IMR-90 (cell line): ENCODE data around the gene PSMA3. TPM values are rescaled to one million over a fixed set of nuclear protein-coding genes. Genes with fewer than 3 reads are reported as not detected.

Experiments used
- ATAC-seq: fragments of 200-7000 bp; cut with Tn5 transposase; 2 replicates; pipeline ENCODE4 v1.9.1; 2020; ENCODE audit warnings: low read depth, mild to moderate bottlenecking, moderate library complexity
- BruUV-seq: library from RNA; stranded (reverse); fragments of 400-500 nt; replicated peaks from 2 replicates; lab custom pipeline; 2021; lab: Mats Ljungman, UMichigan
- CTCF ChIA-PET: fragments of 300-600 bp; formaldehyde crosslinking; extraction: SDS; loops from one replicate; lab custom pipeline; 2021; ENCODE audit warnings: antibody characterized with exemption; lab: Yijun Ruan, JAX
- POLR2A ChIA-PET: fragments of 300-600 bp; sonication (Branson Sonifier 250); formaldehyde crosslinking; loops from one replicate; lab custom pipeline; 2022; ENCODE audit warnings: antibody characterized with exemption; ENCODE audit not compliant: unreplicated experiment; lab: Charles Lee
- DNase-seq: peaks from one replicate; pipeline ENCODE4 v3.0.0; 2013
- H2AFZ ChIP-seq: replicated peaks from 2 replicates; pipeline ENCODE3; 2013; ENCODE audit warnings: low read length, mild to moderate bottlenecking; ENCODE audit not compliant: poor library complexity
- H2AK5ac ChIP-seq: 2 replicates; pipeline ENCODE4 v1.6.1; 2013; ENCODE audit warnings: low read depth, low read length, inconsistent platforms
- H2AK9ac ChIP-seq: replicated peaks from 2 replicates; pipeline ENCODE3; 2013; ENCODE audit warnings: mild to moderate bottlenecking, low read depth, low read length, moderate library complexity; ENCODE audit not compliant: poor library complexity
- H2BK120ac ChIP-seq: 2 replicates; pipeline ENCODE4 v1.6.1; 2013; ENCODE audit warnings: low read depth, low read length, inconsistent platforms
- H2BK15ac ChIP-seq: 3 replicates; pipeline ENCODE4 v1.6.1; 2013; ENCODE audit warnings: low read depth, low read length, inconsistent platforms
- H2BK20ac ChIP-seq: 2 replicates; pipeline ENCODE4 v1.6.1; 2013; ENCODE audit warnings: low read depth, mild to moderate bottlenecking, inconsistent platforms, low read length, moderate library complexity
- H2BK5ac ChIP-seq: 2 replicates; pipeline ENCODE4 v1.6.1; 2013; ENCODE audit warnings: mild to moderate bottlenecking, low read depth, low read length, inconsistent platforms; ENCODE audit not compliant: poor library complexity, severe bottlenecking
- H3K14ac ChIP-seq: replicated peaks from 2 replicates; pipeline ENCODE4 v1.6.1; 2013; ENCODE audit warnings: low read depth, low read length, inconsistent platforms
- H3K18ac ChIP-seq: 2 replicates; pipeline ENCODE4 v1.6.1; 2013; ENCODE audit warnings: low read depth, low read length, control low read depth
- H3K23ac ChIP-seq: 2 replicates; pipeline ENCODE4 v1.6.1; 2013; ENCODE audit warnings: low read depth, low read length, inconsistent platforms
- H3K27ac ChIP-seq: 2 replicates; pipeline ENCODE4 v1.5.1; 2013; ENCODE audit warnings: mild to moderate bottlenecking, control low read depth, low read length; ENCODE audit not compliant: insufficient read depth
- H3K27me3 ChIP-seq: 2 replicates; pipeline ENCODE4 v1.6.1; 2013; ENCODE audit warnings: low read length; ENCODE audit not compliant: control insufficient read depth, insufficient read depth
- H3K36me3 ChIP-seq: 2 replicates; pipeline ENCODE4 v1.6.1; 2013; ENCODE audit warnings: low read length, mixed read lengths; ENCODE audit not compliant: control insufficient read depth, insufficient read depth
- H3K4ac ChIP-seq: 2 replicates; pipeline ENCODE4 v1.6.1; 2013; ENCODE audit warnings: low read depth, low read length, inconsistent platforms
- H3K4me1 ChIP-seq: 2 replicates; pipeline ENCODE4 v1.6.1; 2013; ENCODE audit warnings: low read length, mixed read lengths; ENCODE audit not compliant: control insufficient read depth, insufficient read depth
- H3K4me2 ChIP-seq: 2 replicates; pipeline ENCODE4 v1.6.1; 2013; ENCODE audit warnings: low read depth, mild to moderate bottlenecking, control low read depth, low read length, moderate library complexity
- H3K4me3 ChIP-seq: 2 replicates; pipeline ENCODE4 v1.5.1; 2013; ENCODE audit warnings: low read depth, mild to moderate bottlenecking, control low read depth, low read length, moderate library complexity; ENCODE audit not compliant: insufficient read depth
- H3K56ac ChIP-seq: 2 replicates; pipeline ENCODE4 v1.6.1; 2013; ENCODE audit warnings: low read length, inconsistent platforms; ENCODE audit not compliant: insufficient read depth; ENCODE audit errors: extremely low read depth
- H3K79me1 ChIP-seq, 2 experiments: 2 replicates each; pipeline ENCODE4 v1.6.1; 2013; ENCODE audit warnings: low read length in 2 of 2, inconsistent platforms in 1 of 2, low read depth in 1 of 2
- H3K9ac ChIP-seq: 2 replicates; pipeline ENCODE4 v1.6.1; 2013; ENCODE audit warnings: low read depth, low read length, control low read depth
- H3K9me1 ChIP-seq: 2 replicates; pipeline ENCODE4 v1.6.1; 2013; ENCODE audit warnings: low read length, inconsistent platforms; ENCODE audit not compliant: insufficient read depth
- H3K9me3 ChIP-seq: 2 replicates; pipeline ENCODE4 v1.6.1; 2013; ENCODE audit warnings: low read length; ENCODE audit not compliant: control insufficient read depth, insufficient read depth
- H4K20me1 ChIP-seq: 2 replicates; pipeline ENCODE4 v1.6.1; 2013; ENCODE audit warnings: low read length, inconsistent platforms; ENCODE audit not compliant: insufficient read depth
- H4K5ac ChIP-seq: 2 replicates; pipeline ENCODE4 v1.6.1; 2013; ENCODE audit warnings: mild to moderate bottlenecking, low read depth, low read length, control low read depth
- H4K8ac ChIP-seq, 2 experiments: 2 replicates each; pipeline ENCODE4 v1.6.1; 2013; ENCODE audit warnings: low read depth in 2 of 2, low read length in 2 of 2, control low read depth in 1 of 2, inconsistent platforms in 1 of 2
- H4K91ac ChIP-seq: 2 replicates; pipeline ENCODE4 v1.6.1; 2013; ENCODE audit warnings: low read depth, low read length, inconsistent platforms; ENCODE audit not compliant: insufficient read depth
- CEBPB ChIP-seq: IDR thresholded peaks from 2 replicates; pipeline ENCODE4 v1.6.1; 2012; ENCODE audit warnings: low read depth, low read length, improper control_type of control experiment
- FOS ChIP-seq: fragments of 150-350 bp; IDR thresholded peaks from 2 replicates; pipeline ENCODE4 v1.6.1; 2016; ENCODE audit warnings: low read depth, low read length
- MAFK ChIP-seq: IDR thresholded peaks from 2 replicates; pipeline ENCODE4 v1.6.1; 2012; ENCODE audit warnings: low read depth, low read length, improper control_type of control experiment
- POLR2A ChIP-seq: IDR thresholded peaks from 2 replicates; pipeline ENCODE4 v1.6.1; 2012; ENCODE audit warnings: mild to moderate bottlenecking, low read depth, low read length
- RFX5 ChIP-seq: IDR thresholded peaks from 2 replicates; pipeline ENCODE4 v1.8.0; 2012; ENCODE audit warnings: low read depth, mild to moderate bottlenecking, low read length, moderate library complexity
- WGBS, 2 experiments: methylation state at CpG; one replicate each; pipeline versions ENCODE4 v1.1.5 to v1.1.7; 2013; ENCODE audit warnings: missing lambda C conversion rate in 2 of 2; ENCODE audit not compliant: insufficient read length in 1 of 2; ENCODE audit errors: extremely low coverage in 2 of 2; 5-methylcytosine and 5-hydroxymethylcytosine counted together
- dilution Hi-C: fragments of 300-500 bp; cut with HindIII; formaldehyde crosslinking; loops from one replicate; pipeline ENCODE4 v1.14.3; 2018; ENCODE audit warnings: low sequenced_read_pairs; ENCODE audit not compliant: unreplicated experiment
- in situ Hi-C: fragments of 300-500 bp; cut with MboI; formaldehyde crosslinking; loops from 3 replicates; pipeline ENCODE4 v1.14.3; 2019; ENCODE audit warnings: low sequenced_read_pairs, inconsistent platforms, mixed read lengths
- intact Hi-C: fragments of 100-400 bp; cut with micrococcal nuclease; formaldehyde crosslinking; loops from 2 replicates; pipeline ENCODE4 v1.10.0; 2022
- polyA plus RNA-seq, 3 experiments: library from polyadenylated mRNA; depleted of rRNA; stranded (reverse); fragments of >200 nt; gene quantifications; 2 replicates each; pipeline ENCODE4 v1.2.3, GENCODE V29; 2012; ENCODE audit warnings: low replicate concordance in 1 of 3
- total RNA-seq: library from RNA; depleted of rRNA; stranded (reverse); fragments of >200 nt; gene quantifications from 2 replicates; pipeline ENCODE4 v1.2.3, GENCODE V29; 2012
- TF ChIP-seq, protein P1 (sequence below): fragments of 150-350 bp; IDR thresholded peaks from 2 replicates; pipeline ENCODE4 v1.6.1; 2017; ENCODE audit warnings: mild to moderate bottlenecking, antibody characterized with exemption, low read length, low read depth

Gene PSMA3
- total and polyA plus RNA-seq, 2 of the 4 experiments (the other 2 are of a cell fraction): 74.9 to 231 TPM

- no peak overlapping the region for H3K4me3 ChIP-seq
- no peaks in the 10 kb centered on the region for H3K9me3 ChIP-seq
- H2AK9ac ChIP-seq: no peak overlapping the region
- intact Hi-C loops: loop anchor here (10.0 kb wide), 1 partner anchor 1279 kb away; no protein-coding TSS in a partner anchor
- H3K9ac ChIP-seq: no peak overlapping the region
- ChIA-PET CTCF (interaction anchor here (1.0 kb wide), 1 partner anchor 107 kb away, joined by 3 read pairs; no protein-coding TSS in a partner anchor), POLR2A (no interaction called here)
- H3K27ac ChIP-seq: no peak overlapping the region
- no peak for TF ChIP-seq RFX5
- TF ChIP-seq CEBPB: no peak
- no peak for TF ChIP-seq MAFK
- no peak for TF ChIP-seq POLR2A
- TF ChIP-seq, protein P1, sequence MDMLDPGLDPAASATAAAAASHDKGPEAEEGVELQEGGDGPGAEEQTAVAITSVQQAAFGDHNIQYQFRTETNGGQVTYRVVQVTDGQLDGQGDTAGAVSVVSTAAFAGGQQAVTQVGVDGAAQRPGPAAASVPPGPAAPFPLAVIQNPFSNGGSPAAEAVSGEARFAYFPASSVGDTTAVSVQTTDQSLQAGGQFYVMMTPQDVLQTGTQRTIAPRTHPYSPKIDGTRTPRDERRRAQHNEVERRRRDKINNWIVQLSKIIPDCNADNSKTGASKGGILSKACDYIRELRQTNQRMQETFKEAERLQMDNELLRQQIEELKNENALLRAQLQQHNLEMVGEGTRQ: no peak
- TF ChIP-seq FOS: no peak
- no peaks in the 10 kb centered on the region for H4K20me1 ChIP-seq
- dilution Hi-C loops: no loop called here
- peaks cover 18% of the 10 kb centered on the region for H3K36me3 ChIP-seq
- no peaks in the 10 kb centered on the region for H3K79me1 ChIP-seq
- H2BK20ac ChIP-seq: no peak overlapping the region
- H2BK5ac ChIP-seq: no peak overlapping the region
- H3K23ac ChIP-seq: no peak overlapping the region
- no peak overlapping the region for H3K18ac ChIP-seq
- no peak overlapping the region for H3K56ac ChIP-seq
- no peak overlapping the region for H2BK120ac ChIP-seq
- in situ Hi-C loops: no loop called here
- H4K5ac ChIP-seq: no peak overlapping the region
- H2AFZ ChIP-seq: no peak overlapping the region
- no peak overlapping the region for H3K4me2 ChIP-seq
- H4K91ac ChIP-seq: no peak overlapping the region
- no peaks in the 10 kb centered on the region for H3K9me1 ChIP-seq
- H3K4me1 ChIP-seq: peaks cover 3% of the 10 kb centered on the region; the same call in 1 of the 2 replicates
- H2BK15ac ChIP-seq: no peak overlapping the region
- H3K4ac ChIP-seq: no peak overlapping the region
- H3K27me3 ChIP-seq: no peaks in the 10 kb centered on the region
- ATAC-seq (no peak), DNase-seq (no peak)
- no peak overlapping the region for H3K14ac ChIP-seq
- WGBS, 2 experiments: no CpG with 5 or more reads among the region's 2 CpGs
- no TSS peak for BruUV-seq
- no peak overlapping the region for H2AK5ac ChIP-seq
- H4K8ac ChIP-seq: no peak overlapping the region
Observed at GRCh38 chr14:58215191-58215914, 29.3 kb upstream of the PSMA3 start.
